HepG2 (cell line): Measurements from ENCODE around the gene LIPE. TPM values are rescaled to one million over a fixed set of nuclear protein-coding genes. Genes with fewer than 3 reads are reported as not detected.

Source experiments
- HDAC1 ChIP-seq: sonication (generic); formaldehyde crosslinking; IDR thresholded peaks from 2 replicates; pipeline ENCODE4 v1.5.1; 2020; ENCODE audit warnings: mild to moderate bottlenecking, missing genetic modification reagents
- MATR3 ChIP-seq: sonication (generic); formaldehyde crosslinking; IDR thresholded peaks from 2 replicates; pipeline ENCODE4 v1.4.0; 2020; ENCODE audit warnings: missing genetic modification reagents
- NFKB2 ChIP-seq: sonication (generic); formaldehyde crosslinking; IDR thresholded peaks from 2 replicates; pipeline ENCODE4 v1.4.0; 2020; ENCODE audit warnings: missing genetic modification reagents, borderline replicate concordance
- NONO ChIP-seq, 2 experiments: fragments of 450-650 bp in 1 of 2; sonication (generic) in 1 of 2; formaldehyde crosslinking in 1 of 2; IDR thresholded peaks in 1 of 2; conservative IDR thresholded peaks in 1 of 2; 2 replicates each; pipeline versions ENCODE4 v1.6.1 to v1.8.0; 2017 to 2022; ENCODE audit warnings: mild to moderate bottlenecking in 1 of 2, missing genetic modification reagents in 1 of 2, moderate library complexity in 1 of 2
- PHF21A ChIP-seq: sonication (generic); formaldehyde crosslinking; IDR thresholded peaks from 2 replicates; pipeline ENCODE4 v1.5.0; 2020; ENCODE audit warnings: mild to moderate bottlenecking, missing genetic modification reagents
- RBAK ChIP-seq: sonication (generic); formaldehyde crosslinking; IDR thresholded peaks from 2 replicates; pipeline ENCODE4 v1.5.1; 2020; ENCODE audit warnings: mild to moderate bottlenecking, missing genetic modification reagents
- SAP130 ChIP-seq: IDR thresholded peaks from 2 replicates; pipeline ENCODE4 v1.6.1; 2016; ENCODE audit warnings: low read depth
- STAG1 ChIP-seq: sonication (generic); formaldehyde crosslinking; IDR thresholded peaks from 2 replicates; pipeline ENCODE4 v1.4.0; 2020; ENCODE audit warnings: missing genetic modification reagents
- TAF1 ChIP-seq: sonication (generic); formaldehyde crosslinking; IDR thresholded peaks from 2 replicates; pipeline ENCODE4 v1.4.0; 2020; ENCODE audit warnings: missing genetic modification reagents
- TCF7L2 ChIP-seq: IDR thresholded peaks from 2 replicates; pipeline ENCODE4 v1.6.1; 2011; ENCODE audit warnings: mild to moderate bottlenecking, low read depth, low read length, moderate library complexity
- ZFP91 ChIP-seq: sonication (generic); formaldehyde crosslinking; IDR thresholded peaks from 2 replicates; pipeline ENCODE4 v1.9.0; 2022; ENCODE audit warnings: missing genetic modification reagents, mild to moderate bottlenecking, borderline replicate concordance
- ZFY ChIP-seq: sonication (generic); formaldehyde crosslinking; IDR thresholded peaks from 2 replicates; pipeline ENCODE4 v1.4.0; 2020; ENCODE audit warnings: missing genetic modification reagents
- ZKSCAN5 ChIP-seq: sonication (generic); formaldehyde crosslinking; IDR thresholded peaks from 2 replicates; pipeline ENCODE4 v1.5.1; 2020; ENCODE audit warnings: mild to moderate bottlenecking, missing genetic modification reagents
- ZMAT3 ChIP-seq: sonication (generic); formaldehyde crosslinking; conservative IDR thresholded peaks from 2 replicates; pipeline ENCODE4 v1.7.0; 2021; ENCODE audit warnings: missing genetic modification reagents
- ZNF383 ChIP-seq: sonication (generic); formaldehyde crosslinking; IDR thresholded peaks from 2 replicates; pipeline ENCODE4 v1.4.0; 2020; ENCODE audit warnings: missing genetic modification reagents, mild to moderate bottlenecking, borderline replicate concordance
- ZNF512B ChIP-seq: sonication (generic); formaldehyde crosslinking; IDR thresholded peaks from 2 replicates; pipeline ENCODE4 v1.5.1; 2020; ENCODE audit warnings: missing genetic modification reagents, mild to moderate bottlenecking, borderline replicate concordance
- polyA plus RNA-seq, 8 experiments: library from polyadenylated mRNA; depleted of rRNA in 3 of 8; stranded (reverse) in 7 of 8; unstranded in 1 of 8; fragments of >200 nt; fragmentation: Illumina TruSeq in 4 of 8; extraction: Trizol in 4 of 8; gene quantifications; 2 replicates each; pipeline versions ENCODE4 v1.2.1 to v1.2.3, GENCODE V29; 2011 to 2016; ENCODE audit warnings: low read depth in 4 of 8, missing spikeins in 1 of 8, mixed read lengths in 1 of 8; ENCODE audit not compliant: insufficient read depth in 1 of 8
- total RNA-seq, 5 experiments: library from RNA; depleted of rRNA; stranded (reverse); fragments of >200 nt; fragmentation: Illumina TruSeq; extraction: Trizol; gene quantifications; 2 replicates each; pipeline ENCODE4 v1.2.3, GENCODE V29; 2016; ENCODE audit warnings: low read depth in 1 of 5
- TF ChIP-seq, protein P1 (sequence below): fragments of 450-650 bp; IDR thresholded peaks from 2 replicates; pipeline ENCODE4 v1.6.1; 2016
- TF ChIP-seq, protein P2 (sequence below): IDR thresholded peaks from 2 replicates; pipeline ENCODE4 v1.6.1; 2016; ENCODE audit warnings: low read depth, control low read depth
- TF ChIP-seq, protein P3 (sequence below): sonication (generic); formaldehyde crosslinking; IDR thresholded peaks from 2 replicates; pipeline ENCODE4 v1.8.1; 2023; ENCODE audit warnings: mild to moderate bottlenecking, missing genetic modification reagents, borderline replicate concordance
- TF ChIP-seq, protein P4 (sequence below): sonication (generic); formaldehyde crosslinking; IDR thresholded peaks from 2 replicates; pipeline ENCODE4 v1.4.0; 2020; ENCODE audit warnings: missing genetic modification reagents, low read depth, mild to moderate bottlenecking, borderline replicate concordance

The LIPE gene
- total and polyA plus RNA-seq, 2 of the 13 experiments (the other 11 are each of a cell fraction or from before 2014, with no cell fraction given), result not detected

- TF ChIP-seq ZKSCAN5 (no peak), TCF7L2 (no peak), ZNF383 (CRISPR knock-in tag) (0 out of 2 replicates have a peak, but pooled peaks have one; percentile 50), HDAC1 (CRISPR knock-in tag) (0 out of 2 replicates have a peak, but pooled peaks have one; percentile 31), STAG1 (CRISPR knock-in tag) (peak; percentile 42; the same call in 1 of the 2 replicates), NFKB2 (CRISPR knock-in tag) (no peak), ZMAT3 (CRISPR knock-in tag) (no peak), TAF1 (CRISPR knock-in tag) (peak; percentile 44; the same call in 1 of the 2 replicates), MATR3 (CRISPR knock-in tag) (no peak), RBAK (CRISPR knock-in tag) (no peak), NONO (IDR thresholded peaks at IDR 0.05) (no peak), NONO (CRISPR knock-in tag; conservative IDR thresholded peaks at IDR 0.05) (0 out of 2 replicates have a peak, but pooled peaks have one; percentile 12), ZNF512B (CRISPR knock-in tag) (no peak), PHF21A (peak; percentile 52; the same call in 1 of the 2 replicates), SAP130 (CRISPR knock-in tag) (peak; percentile 29; the same call in 1 of the 2 replicates), ZFP91 (CRISPR knock-in tag) (peak; percentile 77), ZFY (CRISPR knock-in tag) (peak; percentile 44; the same call in 1 of the 2 replicates)
- TF ChIP-seq, protein P1, sequence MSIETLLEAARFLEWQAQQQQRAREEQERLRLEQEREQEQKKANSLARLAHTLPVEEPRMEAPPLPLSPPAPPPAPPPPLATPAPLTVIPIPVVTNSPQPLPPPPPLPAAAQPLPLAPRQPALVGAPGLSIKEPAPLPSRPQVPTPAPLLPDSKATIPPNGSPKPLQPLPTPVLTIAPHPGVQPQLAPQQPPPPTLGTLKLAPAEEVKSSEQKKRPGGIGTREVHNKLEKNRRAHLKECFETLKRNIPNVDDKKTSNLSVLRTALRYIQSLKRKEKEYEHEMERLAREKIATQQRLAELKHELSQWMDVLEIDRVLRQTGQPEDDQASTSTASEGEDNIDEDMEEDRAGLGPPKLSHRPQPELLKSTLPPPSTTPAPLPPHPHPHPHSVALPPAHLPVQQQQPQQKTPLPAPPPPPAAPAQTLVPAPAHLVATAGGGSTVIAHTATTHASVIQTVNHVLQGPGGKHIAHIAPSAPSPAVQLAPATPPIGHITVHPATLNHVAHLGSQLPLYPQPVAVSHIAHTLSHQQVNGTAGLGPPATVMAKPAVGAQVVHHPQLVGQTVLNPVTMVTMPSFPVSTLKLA, result no peak
- TF ChIP-seq, protein P2, sequence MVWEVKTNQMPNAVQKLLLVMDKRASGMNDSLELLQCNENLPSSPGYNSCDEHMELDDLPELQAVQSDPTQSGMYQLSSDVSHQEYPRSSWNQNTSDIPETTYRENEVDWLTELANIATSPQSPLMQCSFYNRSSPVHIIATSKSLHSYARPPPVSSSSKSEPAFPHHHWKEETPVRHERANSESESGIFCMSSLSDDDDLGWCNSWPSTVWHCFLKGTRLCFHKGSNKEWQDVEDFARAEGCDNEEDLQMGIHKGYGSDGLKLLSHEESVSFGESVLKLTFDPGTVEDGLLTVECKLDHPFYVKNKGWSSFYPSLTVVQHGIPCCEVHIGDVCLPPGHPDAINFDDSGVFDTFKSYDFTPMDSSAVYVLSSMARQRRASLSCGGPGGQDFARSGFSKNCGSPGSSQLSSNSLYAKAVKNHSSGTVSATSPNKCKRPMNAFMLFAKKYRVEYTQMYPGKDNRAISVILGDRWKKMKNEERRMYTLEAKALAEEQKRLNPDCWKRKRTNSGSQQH (CRISPR knock-in tag), result peak; percentile 61; the same call in 1 of the 2 replicates
- TF ChIP-seq, protein P3, sequence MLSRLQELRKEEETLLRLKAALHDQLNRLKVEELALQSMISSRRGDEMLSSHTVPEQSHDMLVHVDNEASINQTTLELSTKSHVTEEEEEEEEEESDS (CRISPR knock-in tag), result no peak
- TF ChIP-seq, protein P4, sequence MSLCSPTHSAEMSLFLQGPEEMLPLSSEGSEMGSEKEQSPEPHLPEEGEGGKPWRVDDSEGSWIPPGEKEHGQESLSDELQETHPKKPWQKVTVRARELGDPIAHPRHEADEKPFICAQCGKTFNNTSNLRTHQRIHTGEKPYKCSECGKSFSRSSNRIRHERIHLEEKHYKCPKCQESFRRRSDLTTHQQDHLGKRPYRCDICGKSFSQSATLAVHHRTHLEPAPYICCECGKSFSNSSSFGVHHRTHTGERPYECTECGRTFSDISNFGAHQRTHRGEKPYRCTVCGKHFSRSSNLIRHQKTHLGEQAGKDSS (CRISPR knock-in tag), result peak; percentile 64; the same call in 1 of the 2 replicates
Measured at GRCh38 chr19:42386974-42387707, 40.0 kb downstream of the LIPE start (continued).
